Stimulated activated CD4-positive, alpha-beta T cell treated with anti-CD3 and anti-CD28 coated beads, Interleukin-4, amount 100 ng/mL, for 4 hours (primary cell): ENCODE measurements around the gene SFTPA1.
"Not testable (repeated sequence)": the region's sequence is repeated elsewhere in the genome, so short reads cannot be mapped to it uniquely, and the experiment has no call there.

Source experiments
- DNase-seq, 2 experiments: peaks; one replicate each; pipeline ENCODE4 v3.0.0-alpha.2; 2020

SFTPA1 gene

GRCh38 chr10:79611193-79611976 is 646 bp downstream of the SFTPA1 start:
- DNase-seq: not testable (repeated sequence)

DNA sequence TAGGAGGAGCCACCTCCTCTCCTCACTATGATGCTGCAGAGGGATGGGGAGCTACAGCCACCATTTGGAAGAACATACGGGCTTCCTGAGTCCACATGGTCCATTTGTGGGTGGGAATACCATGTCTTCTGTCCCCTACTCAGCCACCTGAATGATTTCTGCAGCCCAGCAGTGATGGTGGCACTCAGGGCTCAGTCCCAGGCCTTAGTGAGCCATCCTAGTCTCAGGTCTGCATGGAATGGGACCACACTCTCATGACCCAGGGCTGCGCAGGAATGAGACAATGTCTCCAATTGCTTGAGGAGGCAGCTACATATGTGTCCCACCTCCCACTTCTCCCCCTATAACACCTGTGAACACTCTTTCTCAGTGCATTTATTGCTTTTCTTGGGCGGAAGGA is 4.8 kb downstream of the SFTPA1 start:
- DNase-seq: no peak

DNA sequence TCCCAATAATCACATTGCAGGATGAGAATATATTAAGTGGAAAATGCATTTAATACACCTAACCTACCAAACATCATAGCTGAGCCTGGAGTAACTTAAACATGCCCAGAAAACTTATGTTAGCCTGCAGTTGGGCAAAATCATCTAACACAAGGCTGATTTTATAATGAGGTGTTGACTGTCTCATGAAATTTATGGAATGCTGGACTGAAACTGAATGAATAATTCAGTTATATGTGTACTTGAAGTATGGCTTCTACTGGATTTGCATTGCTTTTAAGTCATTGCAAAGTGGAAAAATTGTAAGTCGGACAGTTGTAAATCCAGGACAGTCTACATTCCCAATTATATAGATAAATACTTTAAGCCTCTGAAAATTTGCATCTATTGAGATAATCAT is 5.4 kb downstream of the SFTPA1 start:
- DNase-seq: no peak

DNA sequence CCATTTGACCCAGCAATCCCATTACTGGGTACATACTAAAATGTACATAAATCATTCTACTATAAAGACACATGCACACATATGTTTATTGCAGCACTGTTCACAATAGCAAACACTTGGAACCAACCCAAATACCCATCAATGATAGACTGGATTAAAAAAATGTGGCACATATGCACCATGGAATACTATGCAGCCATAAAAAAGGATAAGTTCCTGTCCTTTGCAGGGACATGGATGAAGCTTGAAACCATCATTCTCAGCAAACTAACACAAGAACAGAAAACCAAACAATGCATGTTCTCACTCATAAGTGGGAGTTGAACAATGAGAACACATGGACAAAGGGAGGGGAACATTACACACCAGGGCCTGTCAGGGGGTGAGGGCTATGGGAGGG is 12.9 kb downstream of the SFTPA1 start:
- DNase-seq: not testable (repeated sequence)

GRCh38 chr10:79627075-79627474 is 16.3 kb downstream of the SFTPA1 start:
- DNase-seq: no peak

GRCh38 chr10:79628083-79628482 is 17.3 kb downstream of the SFTPA1 start:
- DNase-seq: no peak

DNA sequence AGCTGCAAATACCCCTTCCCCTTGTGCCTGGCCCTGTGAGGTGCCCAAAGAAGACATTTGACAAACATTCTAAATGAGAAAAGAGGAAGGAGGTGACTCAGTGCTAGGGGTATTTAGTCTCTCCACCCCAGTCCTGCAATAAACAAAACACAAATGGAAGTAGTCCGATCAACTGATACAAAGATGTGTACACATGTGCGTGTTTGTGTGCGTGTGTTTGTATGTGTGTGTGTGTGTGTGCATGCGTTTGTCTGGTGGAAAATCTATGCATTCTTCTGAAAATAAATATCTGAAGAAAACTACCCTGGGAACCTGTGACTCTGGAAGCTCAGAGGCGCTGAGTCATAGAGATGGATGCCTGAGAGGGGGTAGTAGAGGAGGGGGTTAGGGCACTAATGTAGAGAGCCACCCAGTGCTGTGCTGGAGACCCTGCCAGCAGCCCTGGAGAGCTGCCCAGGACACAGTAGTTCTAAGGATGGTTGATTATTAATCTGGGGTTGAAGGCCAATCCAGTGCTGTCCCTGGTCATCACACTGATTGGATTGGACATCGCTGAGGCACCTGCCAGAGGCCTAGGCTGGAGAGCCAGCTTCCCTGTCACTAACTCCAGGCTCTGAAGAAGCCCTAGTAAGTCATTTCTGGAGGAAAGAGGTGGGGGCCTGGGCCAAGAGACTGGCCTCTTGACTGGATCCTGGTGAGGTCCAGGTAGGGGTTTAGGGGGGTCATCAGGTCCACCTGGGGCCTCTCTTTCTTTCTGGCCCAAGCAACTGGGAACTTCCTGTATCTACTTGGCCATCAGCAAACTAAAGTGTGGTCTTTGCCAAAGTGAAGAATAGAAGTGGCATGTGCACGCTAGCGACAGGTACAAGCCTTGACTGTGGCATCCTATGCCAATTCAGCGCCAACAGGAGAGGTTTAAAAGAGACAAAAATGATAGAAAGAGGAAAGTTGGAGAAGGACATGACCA is 18.5 kb downstream of the SFTPA1 start:
- no peak for DNase-seq

DNA sequence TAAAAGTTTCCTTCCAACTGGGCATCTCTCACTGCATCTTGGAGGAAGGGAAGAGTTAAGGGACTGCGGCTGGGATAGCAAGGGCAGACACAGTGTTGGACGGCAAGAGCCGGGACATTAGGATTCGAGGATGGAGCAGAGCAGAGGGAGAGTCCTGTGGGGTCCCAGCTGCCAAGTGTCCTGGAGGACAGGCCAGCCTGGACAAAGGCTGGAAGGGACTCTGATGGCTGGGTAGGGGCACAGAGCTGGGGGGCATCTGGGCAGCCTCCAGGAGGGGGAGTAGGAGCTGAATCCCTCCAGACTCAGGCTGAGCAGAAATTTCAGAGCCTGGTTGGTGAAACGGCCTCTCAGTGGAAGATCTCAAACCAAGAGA is 19.2 kb downstream of the SFTPA1 start:
- DNase-seq: no peak

- not testable (repeated sequence) for DNase-seq
Measured at GRCh38 chr10:79636654-79637199, 26.0 kb downstream of the SFTPA1 start.

- no peak for DNase-seq
Measured at GRCh38 chr10:79638318-79638717, 27.6 kb downstream of the SFTPA1 start.

- not testable (repeated sequence) for DNase-seq
Measured at GRCh38 chr10:79652695-79653094, 42.0 kb downstream of the SFTPA1 start.

GRCh38 chr10:79663287-79663686 is 52.5 kb downstream of the SFTPA1 start:
- not testable (repeated sequence) for DNase-seq

- DNase-seq: not testable (repeated sequence)
Measured at GRCh38 chr10:79664686-79665085, 53.9 kb downstream of the SFTPA1 start.
